ENCODE measurements around the gene SKAP1. TPM values are rescaled to one million over a fixed set of nuclear protein-coding genes. Genes with fewer than 3 reads are reported as not detected.

The SKAP1 gene
- polyA plus RNA-seq (2014; cell fraction: cytosol; rRNA removed): not detected in 2 replicates
- polyA plus RNA-seq (2014; cell fraction: nucleus; rRNA removed): not detected in 2 replicates

DNA sequence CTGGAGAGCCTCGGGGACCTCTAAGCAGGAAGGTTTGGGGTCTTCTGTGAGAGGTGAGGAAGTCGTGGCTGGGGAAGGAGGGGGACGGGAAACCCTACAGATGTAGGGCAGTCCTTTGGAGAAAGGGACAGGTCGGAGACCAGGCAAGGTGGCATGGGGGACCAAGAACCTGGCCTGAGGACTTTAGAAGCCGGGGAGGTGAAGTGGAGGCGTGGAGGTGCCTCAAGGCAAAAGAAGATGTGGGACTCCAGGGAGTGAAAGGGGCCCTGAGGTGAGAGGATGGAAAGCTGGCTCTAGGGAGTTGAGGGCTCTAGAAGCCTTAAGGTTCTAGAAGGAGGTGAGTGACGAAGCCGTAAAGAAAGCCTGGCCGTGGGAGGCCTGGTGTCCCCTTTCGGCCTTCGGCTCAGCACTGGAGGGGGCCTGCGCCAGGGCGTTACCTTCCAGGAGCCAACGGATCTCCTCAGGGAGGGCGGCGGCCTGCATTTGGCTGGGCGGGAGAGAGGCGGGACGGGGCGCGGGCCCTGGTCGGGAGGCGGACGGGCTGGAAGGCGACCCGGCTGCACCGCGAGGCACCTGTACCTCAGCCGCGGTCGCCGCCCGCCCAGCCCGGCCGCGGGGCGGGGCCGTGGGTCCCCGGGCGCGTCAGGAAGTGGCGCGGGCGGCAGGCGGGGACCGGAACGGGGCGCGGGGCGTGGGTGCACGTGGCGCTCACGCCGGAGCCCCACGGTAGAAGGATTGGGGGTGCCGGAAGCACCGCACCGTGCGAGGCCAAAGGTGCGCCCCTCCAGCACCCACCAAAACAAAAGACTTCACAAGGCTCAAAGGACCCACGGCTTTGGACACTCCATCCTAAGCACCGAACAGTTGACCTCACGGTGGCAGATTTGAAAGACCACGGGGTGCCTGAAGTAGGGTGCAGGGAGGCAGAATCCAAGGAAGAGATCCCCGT, at the start of gene SKAP1:
Gene SKAP1 (minus strand): TSS at position 577 of the 949 bp plus-strand sequence.
- no peak for DNase-seq (ENCODE audit: low spot score)

DNA sequence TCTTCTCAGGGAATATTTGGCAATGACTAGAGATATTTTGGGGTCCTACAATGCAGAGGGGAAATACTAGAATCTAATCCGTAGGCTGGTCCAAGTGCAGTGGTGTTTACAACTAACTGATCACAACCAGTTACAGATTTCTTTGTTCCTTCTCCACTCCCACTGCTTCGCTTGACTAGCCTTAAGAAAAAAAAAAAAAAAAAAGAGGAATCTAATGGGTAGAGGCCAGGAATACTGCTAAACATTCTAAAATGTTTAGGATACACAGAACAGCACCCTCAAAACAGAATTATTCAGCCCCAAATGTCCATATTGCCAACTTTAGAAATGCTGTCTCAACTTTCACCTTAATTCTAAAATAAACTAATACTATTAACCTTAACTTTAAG, 49.0 kb upstream of the SKAP1 start:
- DNase-seq (ENCODE audit: low spot score): no peak

DNA sequence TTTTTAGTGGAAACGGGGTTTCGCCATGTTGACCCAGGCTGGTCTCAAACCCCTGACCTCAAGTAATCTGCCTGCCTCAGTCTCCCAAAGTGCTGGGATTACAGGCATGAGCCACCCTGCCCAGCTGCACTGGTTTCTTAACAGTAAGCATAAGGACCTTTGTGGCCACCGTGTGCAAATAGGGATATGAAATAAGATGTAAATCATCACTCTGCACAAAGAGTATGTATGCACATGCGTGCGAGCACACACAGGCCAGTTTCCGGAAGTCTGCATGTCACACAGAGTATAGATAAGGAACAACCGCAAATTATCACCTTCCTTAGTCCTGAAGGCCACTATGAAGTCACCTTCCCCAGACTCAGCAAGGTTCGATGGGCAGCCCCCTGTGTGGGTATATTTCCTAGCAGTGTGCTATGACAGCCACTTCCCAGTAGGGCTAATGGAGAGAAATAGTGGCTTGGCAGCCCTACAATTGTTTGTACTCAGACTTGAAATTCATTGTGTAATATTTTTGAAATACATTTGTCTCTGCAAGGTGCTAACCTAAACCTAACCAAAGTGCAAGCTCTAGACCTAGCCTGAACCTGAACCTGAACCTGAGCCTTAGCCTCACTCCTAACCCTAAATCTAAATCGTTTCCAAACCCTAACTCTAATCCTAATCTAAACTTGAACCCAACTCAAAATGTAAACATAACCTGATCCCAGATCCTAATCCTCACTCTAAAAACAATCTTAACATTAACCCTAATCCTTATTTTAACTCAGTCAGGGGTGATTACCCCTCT, 48.4 kb upstream of the SKAP1 start:
- DNase-seq (ENCODE audit: low spot score): no peak

DNA sequence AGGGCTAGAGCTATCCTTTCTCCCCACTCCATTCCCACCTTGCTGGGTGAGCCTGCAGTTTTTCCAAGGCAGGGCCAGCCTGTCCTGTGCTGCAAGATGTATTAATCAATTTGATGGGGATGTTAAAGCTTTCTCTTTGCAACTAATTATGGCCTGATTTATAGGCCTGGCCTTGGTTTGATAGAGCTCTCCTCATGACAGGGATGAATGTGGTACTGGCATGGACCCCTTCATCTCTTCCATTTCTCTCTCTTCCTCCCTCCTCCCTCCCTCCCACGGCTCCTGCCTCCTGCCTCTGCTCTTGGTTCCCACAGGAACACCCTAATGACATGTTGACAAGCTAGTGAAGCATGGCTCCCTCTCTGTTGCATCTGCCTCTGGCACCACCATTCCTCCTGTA, 47.2 kb upstream of the SKAP1 start:
- DNase-seq (ENCODE audit: low spot score): no peak

DNA sequence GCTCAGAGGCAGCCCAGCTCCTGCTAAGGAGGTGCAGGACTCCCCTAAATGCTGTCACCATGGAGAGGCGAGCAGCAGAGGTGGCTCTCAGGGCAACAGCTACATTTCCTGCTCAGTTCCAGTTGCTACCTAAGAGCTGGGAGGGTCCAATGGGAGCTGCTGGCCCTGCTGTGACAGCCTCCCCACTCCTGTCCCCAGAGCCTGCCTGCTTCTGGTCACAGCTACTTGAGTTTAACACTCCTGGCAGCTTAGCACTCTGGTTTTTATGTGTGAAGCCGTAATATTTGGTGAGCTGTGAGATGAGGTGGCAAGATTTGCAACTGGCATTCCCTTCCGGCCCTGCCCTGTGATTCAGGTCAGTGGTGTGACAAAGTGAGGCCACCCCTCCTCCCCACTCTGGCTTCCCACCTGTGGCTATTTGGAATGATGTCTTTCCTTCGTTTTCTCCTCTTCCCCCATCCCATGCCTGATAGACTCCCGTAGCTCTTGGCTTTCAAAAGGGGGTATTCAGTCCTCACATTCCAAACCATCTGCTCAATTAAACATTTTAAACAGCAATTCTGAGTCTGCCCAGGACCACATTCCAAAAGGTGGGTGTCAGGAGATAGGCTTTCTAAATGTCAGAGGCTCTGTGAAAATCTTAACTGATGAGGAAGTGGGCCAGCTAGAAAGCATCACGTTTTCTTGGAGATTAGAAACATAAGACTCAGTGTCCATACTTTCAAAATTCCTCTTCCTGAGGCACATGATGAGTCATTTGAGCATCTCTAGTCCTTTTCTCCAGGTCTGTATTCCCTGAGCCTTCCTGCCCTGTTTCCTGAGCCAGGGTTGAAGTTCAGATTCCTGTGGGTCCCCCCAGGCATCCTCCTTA, 42.6 kb upstream of the SKAP1 start:
- no peak for DNase-seq (ENCODE audit: low spot score)

DNA sequence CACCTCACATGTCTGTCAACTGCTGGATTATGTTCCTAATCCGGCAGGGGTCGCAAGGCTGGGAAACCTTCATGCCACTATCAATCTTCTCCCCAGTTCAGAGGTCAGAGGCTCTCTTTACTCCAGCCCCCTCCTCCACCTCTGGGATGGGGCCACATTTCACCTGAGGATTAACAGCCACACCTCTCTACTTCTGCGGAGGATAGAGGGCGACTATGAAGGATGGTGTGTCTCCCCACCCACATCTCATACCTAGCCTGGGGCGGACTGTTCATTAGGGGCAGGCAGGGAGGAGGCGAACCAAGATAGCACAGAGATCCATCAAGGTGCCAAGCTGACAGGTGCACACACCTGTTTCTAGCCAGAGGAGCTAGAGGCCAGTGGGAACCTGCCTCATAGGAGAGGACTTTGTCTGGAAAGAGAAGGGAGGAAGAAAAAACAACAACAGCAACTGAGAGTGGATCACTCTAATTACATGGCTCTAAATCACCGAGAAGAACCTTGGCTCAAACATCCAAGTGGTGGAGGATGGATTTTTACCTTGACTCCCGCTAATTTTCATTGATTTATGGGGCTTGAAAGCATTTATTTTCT, 41.9 kb upstream of the SKAP1 start:
- no peak for DNase-seq (ENCODE audit: low spot score)

DNA sequence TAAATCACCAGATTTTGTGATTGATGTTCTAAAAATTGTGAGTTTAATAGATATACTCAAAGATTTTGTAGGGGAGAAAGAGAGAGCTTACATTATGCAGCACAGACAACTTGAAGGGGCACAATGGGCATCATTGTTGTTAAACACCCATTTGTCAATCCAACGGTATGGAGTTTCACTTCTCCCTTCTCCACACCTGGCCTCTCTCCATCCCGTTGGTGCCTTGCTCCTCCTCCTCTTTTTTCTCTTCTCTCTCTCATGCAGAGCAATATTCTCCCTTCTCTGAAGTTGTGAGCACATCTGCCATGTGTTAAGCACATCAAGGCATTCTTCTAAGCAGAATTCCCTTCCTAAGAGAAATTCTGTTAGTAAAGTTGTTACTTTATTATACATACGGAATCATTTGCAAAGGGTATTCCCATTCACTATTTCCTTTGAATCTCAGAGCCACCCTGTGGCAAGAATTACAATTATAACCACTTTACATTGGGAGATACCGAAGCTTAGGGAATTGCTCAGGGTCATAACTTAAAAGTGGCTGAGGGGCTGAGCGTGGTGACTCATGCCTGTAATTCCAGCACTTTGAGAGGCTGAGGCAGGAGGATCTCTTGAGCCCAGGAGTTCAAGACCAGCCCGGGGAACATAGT, 40.5 kb upstream of the SKAP1 start:
- DNase-seq (ENCODE audit: low spot score): no peak

DNA sequence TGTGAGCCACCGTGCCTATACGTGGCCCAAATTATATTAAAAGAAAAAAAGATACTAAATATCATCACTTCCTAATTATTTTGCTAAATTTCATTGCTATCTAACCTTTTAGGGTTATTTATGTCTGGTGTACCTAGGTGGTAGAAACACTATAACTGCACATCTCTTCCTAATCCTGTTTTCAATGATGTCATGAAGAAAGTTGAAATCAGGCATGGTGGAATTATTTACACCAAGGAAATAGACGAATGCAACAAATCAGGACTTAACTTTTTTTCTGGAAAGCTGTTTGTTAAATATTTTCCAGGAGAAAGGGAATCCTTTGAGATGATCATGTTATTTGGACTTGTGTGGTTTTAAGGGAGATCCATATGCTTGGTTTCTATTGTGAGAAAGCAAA, 39.2 kb upstream of the SKAP1 start:
- no peak for DNase-seq (ENCODE audit: low spot score)

DNA sequence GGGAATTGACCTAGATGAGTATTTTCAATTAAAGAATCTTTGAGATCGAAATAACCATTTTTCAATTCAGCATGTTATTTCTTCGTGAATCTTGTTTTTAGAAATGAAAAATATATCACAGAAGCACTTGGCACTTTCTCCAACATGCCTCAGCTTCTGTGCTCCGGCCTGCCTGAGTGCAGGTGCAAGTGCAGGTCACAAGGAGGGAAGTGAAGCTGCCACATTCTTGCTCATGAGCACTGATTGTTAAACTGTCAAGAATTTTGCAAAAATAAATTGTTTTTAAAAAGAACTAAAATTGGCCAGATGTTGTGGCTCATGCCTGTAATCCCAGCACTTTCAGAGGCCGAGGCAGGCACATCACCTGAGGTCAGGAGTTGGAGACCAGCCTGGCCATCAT, 38.3 kb upstream of the SKAP1 start:
- no peak for DNase-seq (ENCODE audit: low spot score)

DNA sequence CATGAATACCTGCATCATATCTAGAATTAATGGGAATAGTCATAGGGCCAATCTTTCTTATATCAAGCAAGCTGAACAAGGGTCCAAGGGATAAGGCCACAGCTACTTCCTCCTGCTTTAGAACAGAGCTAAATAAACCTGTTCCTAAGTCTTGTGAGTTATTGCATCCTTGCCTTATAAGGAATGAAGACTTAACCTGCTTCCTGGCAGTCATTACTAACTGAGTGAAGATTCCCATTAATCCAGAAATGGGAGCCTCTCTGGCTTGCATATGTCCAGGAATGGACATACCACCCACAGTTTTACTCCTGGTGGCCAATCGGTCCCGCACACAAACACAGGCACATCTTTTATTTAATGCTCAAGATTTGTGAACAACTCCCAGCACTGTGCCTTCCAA, 35.9 kb upstream of the SKAP1 start:
- DNase-seq (ENCODE audit: low spot score): no peak

DNA sequence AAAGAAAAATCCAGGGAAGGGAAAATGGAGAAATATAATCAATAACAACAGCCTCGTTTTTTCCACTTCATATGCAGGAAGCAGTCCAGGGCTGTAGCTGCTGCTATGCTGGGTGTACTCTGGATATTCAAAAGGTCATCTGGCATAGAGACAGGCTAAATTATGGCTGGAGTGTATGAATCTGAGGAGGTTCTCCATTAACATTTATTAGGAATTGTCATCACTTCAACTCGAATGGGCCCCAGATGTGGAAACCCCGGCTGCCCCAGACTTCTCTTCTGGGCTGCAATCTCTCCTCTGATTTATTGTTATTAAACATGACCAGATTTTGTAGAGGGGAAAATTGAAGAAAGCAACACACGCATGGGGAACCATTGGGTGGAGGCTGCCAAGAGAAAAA, 33.5 kb upstream of the SKAP1 start:
- no peak for DNase-seq (ENCODE audit: low spot score)

DNA sequence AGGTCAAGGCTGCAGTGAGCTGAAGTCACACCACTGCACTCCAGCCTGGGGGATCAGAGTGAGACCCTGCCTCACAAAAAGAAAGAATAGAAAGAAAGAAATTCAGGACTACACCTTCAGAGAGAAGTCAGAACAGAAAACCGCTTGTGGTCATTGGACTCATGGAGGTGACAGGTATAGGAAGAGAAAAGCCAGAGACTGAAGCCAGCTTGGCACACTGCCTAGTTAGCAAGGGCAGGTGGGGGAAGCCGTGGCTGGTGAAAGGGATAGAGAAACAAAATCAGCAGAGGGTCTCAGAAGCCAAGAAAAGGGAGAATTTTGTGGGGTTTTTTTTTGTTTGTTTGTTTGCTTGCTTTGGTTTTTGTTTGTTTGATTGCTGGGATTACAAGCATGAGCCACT, 32.9 kb upstream of the SKAP1 start:
- DNase-seq (ENCODE audit: low spot score): no peak

DNA sequence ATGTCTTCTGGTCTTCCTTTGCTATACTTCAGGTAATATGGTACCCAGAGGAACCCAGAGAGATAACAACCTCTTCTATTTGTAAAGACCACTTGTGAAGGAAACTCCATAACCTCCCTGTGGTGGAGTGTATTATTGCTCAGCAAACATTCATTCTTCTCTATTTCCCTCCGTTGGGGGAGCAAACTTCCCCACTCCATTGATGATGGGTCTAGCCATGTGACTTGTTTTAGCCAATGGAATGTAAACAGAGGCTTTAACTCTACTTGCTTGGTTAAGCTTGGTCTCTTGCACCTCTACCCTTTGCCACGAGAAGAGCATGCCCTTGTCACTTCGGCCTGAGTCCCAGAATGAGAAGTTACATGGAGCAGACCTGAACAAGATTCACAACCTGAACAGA, 30.0 kb upstream of the SKAP1 start:
- no peak for DNase-seq (ENCODE audit: low spot score)

DNA sequence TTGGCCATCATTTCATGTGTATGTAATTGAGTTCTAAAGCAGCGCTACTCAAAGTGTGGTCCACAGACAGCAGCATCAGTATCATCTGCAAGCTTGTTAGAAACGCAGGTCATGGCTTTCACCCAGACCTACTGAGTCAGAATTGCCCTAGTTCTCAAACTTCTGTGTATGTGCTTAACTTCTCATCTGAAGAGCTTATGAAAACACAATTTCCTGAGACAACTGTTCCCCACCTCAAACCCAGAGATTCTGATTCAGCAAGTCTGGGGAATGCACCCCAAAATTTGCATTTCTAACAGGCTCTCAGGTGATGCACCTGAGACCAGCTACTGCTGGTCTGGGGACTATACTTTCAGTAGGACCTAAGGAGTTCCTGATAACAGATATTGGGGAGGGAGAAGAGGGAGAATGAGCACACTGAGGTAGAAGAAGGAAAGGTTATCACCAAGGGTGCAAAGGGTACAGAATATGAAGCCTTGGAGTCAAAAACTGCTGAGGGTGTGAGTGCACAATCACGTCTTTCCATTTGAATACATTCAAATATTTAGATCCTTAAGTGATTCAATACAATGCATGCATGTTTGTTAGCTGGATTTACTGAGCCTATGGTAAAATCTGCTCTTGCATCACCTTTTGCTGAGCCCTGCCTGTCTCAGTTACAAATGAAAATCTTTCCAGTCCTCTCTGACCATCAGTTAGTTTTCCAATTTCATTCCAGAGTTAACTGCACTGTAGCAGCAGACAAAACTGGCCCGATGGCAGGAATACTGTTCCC, 29.2 kb upstream of the SKAP1 start:
- DNase-seq (ENCODE audit: low spot score): no peak

DNA sequence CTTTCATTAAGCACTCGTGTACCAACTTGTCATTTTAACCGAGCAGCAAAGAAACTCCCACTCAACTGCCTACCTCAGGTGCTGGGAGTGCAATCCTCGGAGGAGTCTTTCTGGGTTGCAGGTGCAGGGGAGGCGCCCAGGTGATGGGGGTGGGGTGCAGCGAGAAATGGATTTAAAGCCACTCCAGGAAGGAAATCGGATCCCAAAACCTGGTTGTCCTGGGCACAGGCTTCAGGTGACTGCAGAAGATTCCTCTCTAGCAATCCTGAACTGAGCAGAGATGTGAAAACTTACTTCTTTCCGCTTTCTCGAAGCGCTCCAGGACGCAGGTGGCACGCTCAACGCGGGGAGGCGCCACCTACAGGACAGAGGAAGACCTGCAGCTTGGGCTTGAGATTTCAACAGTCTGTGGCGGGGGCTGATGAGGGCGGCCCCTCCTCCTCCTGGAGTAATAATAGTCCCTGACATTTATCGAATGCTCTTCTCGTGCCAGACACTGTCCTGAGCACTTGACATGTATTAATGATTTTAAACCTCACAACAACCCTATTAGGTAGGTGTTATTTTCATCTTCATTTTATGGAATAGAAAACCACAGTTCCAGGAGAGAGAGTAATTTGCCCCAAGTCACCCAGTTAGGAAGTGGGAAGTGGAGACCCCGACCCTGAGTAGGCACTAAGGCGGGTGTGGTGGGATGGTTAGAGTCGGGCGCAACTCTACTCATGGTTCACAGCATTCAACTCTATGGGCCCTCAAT, 27.2 kb upstream of the SKAP1 start:
- DNase-seq (ENCODE audit: low spot score): peak; percentile 32

DNA sequence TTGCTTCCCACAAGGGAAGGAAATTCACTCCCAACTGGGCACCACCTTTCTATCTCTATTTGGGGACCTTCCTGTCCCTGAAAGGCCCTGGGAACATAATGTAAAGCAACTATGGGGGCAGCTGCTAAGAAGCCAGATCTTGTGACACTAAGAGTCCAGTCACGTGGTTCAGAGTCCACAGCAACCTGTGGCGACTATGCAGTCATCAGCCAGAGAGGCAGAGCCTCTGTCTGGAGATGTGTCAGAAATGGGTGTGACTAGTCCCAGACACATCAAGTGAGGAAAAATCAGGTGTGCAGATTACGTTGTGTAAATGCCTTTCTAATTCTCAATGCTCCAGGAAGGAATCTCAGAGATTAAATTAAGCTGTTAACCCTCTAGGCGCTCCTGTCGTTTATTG, 26.6 kb upstream of the SKAP1 start:
- no peak for DNase-seq (ENCODE audit: low spot score)

DNA sequence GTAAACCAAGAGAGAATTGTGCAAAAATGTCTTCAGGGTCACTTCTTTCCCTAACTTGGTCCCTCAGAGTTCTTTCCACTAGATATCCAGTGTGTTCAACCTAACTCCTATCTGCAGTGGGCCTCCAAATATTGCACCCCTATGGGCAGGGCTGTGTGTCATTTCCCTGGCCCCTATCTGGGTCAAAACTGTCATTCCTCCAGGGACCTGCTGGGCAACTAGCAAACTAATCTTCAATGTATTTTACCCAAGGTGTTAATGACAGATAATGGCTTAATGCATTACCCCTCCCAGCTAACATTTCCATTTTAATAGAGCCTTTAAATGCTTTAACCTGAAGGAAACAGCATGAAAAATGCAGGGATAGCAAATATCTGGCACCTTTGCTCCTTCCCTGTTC, 25.8 kb upstream of the SKAP1 start:
- DNase-seq (ENCODE audit: low spot score): no peak

DNA sequence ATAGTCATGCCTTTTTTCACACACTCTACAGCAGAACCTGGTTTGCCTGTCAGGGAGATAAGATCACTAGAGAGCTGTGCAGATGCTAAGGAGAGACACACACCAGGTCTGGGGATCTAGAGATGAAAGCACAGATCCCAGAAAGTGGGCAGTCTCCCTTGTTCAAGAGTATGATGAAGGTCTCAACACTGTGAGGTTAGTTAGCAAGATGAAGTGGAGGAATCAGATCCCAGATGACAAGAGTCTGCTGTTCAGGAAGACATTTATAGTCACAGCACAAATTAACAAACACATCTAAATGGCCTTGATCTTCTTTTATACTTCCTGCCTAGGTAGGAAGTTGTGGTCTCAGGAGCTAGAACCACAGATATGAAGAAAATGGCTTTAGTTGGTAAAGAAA, 23.4 kb upstream of the SKAP1 start:
- DNase-seq (ENCODE audit: low spot score): peak; percentile 37

DNA sequence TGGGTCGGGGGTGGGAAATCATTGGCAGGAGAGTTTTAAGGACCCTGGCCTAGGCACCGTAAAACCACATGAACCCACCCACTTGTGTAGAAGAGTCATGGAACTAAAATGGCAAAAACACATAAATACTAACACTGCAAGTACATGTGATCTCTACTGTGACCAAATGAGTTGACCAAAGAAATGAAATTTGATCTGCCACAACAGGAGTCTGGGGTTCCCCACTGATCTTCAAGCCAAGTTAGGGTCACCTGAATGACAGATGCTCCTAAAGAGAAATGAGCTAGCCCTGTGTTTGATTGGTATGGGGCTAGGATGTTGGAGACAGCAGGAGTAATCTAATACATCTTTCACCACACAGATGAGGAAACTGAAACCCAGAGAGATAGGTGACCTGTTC, 21.5 kb upstream of the SKAP1 start:
- DNase-seq (ENCODE audit: low spot score): no peak
